HL-60 (cell line): ENCODE data around the gene SEMA6C.

Experiments
- GABPA ChIP-seq: IDR thresholded peaks from 2 replicates; pipeline ENCODE4 v1.6.1; 2012; ENCODE audit warnings: low read depth
- POLR2AphosphoS5 ChIP-seq: IDR thresholded peaks from 2 replicates; pipeline ENCODE4 v1.6.1; 2012; ENCODE audit warnings: low read depth
- SPI1 ChIP-seq: IDR thresholded peaks from 2 replicates; pipeline ENCODE4 v1.6.1; 2012; ENCODE audit warnings: low read depth, mild to moderate bottlenecking, borderline replicate concordance
- TF ChIP-seq, protein P1 (sequence below): IDR thresholded peaks from one replicate; pipeline ENCODE4 v1.5.1; 2011; ENCODE audit warnings: low read length, control low read depth, inconsistent platforms; ENCODE audit not compliant: insufficient read depth
- TF ChIP-seq, protein P2 (sequence below): IDR thresholded peaks from 2 replicates; pipeline ENCODE4 v1.6.1; 2012; ENCODE audit warnings: low read depth; ENCODE audit not compliant: insufficient replicate concordance

DNA sequence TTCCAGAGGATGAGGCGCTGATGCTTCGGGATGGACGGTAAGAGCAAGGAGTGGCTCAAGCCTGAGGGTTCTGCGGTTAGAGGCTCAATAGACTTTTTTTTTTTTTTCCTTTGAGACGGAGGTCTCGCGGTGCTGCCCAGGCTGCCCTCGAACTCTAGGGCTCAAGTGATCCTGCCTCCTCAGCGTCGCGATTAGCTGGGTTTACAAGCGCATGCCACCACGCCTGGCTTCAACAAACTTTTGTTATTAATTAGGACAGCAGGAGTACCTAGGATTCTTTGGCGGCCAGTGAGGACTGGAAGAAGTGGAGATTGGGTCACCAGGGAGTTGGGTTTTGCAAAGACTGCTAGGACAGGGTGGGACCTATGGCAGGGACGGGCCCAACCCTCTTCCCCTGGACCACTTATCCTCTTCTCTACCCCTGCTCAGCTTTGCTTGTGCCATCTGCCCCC is 20.1 kb upstream of the SEMA6C start:
- TF ChIP-seq, protein P1, sequence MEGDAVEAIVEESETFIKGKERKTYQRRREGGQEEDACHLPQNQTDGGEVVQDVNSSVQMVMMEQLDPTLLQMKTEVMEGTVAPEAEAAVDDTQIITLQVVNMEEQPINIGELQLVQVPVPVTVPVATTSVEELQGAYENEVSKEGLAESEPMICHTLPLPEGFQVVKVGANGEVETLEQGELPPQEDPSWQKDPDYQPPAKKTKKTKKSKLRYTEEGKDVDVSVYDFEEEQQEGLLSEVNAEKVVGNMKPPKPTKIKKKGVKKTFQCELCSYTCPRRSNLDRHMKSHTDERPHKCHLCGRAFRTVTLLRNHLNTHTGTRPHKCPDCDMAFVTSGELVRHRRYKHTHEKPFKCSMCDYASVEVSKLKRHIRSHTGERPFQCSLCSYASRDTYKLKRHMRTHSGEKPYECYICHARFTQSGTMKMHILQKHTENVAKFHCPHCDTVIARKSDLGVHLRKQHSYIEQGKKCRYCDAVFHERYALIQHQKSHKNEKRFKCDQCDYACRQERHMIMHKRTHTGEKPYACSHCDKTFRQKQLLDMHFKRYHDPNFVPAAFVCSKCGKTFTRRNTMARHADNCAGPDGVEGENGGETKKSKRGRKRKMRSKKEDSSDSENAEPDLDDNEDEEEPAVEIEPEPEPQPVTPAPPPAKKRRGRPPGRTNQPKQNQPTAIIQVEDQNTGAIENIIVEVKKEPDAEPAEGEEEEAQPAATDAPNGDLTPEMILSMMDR, result no peak
- TF ChIP-seq POLR2AphosphoS5 (no peak), SPI1 (no peak), GABPA (no peak)
- TF ChIP-seq, protein P2, sequence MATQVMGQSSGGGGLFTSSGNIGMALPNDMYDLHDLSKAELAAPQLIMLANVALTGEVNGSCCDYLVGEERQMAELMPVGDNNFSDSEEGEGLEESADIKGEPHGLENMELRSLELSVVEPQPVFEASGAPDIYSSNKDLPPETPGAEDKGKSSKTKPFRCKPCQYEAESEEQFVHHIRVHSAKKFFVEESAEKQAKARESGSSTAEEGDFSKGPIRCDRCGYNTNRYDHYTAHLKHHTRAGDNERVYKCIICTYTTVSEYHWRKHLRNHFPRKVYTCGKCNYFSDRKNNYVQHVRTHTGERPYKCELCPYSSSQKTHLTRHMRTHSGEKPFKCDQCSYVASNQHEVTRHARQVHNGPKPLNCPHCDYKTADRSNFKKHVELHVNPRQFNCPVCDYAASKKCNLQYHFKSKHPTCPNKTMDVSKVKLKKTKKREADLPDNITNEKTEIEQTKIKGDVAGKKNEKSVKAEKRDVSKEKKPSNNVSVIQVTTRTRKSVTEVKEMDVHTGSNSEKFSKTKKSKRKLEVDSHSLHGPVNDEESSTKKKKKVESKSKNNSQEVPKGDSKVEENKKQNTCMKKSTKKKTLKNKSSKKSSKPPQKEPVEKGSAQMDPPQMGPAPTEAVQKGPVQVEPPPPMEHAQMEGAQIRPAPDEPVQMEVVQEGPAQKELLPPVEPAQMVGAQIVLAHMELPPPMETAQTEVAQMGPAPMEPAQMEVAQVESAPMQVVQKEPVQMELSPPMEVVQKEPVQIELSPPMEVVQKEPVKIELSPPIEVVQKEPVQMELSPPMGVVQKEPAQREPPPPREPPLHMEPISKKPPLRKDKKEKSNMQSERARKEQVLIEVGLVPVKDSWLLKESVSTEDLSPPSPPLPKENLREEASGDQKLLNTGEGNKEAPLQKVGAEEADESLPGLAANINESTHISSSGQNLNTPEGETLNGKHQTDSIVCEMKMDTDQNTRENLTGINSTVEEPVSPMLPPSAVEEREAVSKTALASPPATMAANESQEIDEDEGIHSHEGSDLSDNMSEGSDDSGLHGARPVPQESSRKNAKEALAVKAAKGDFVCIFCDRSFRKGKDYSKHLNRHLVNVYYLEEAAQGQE, result no peak
